ENCODE data around the gene SOWAHC.

The SOWAHC gene

DNA sequence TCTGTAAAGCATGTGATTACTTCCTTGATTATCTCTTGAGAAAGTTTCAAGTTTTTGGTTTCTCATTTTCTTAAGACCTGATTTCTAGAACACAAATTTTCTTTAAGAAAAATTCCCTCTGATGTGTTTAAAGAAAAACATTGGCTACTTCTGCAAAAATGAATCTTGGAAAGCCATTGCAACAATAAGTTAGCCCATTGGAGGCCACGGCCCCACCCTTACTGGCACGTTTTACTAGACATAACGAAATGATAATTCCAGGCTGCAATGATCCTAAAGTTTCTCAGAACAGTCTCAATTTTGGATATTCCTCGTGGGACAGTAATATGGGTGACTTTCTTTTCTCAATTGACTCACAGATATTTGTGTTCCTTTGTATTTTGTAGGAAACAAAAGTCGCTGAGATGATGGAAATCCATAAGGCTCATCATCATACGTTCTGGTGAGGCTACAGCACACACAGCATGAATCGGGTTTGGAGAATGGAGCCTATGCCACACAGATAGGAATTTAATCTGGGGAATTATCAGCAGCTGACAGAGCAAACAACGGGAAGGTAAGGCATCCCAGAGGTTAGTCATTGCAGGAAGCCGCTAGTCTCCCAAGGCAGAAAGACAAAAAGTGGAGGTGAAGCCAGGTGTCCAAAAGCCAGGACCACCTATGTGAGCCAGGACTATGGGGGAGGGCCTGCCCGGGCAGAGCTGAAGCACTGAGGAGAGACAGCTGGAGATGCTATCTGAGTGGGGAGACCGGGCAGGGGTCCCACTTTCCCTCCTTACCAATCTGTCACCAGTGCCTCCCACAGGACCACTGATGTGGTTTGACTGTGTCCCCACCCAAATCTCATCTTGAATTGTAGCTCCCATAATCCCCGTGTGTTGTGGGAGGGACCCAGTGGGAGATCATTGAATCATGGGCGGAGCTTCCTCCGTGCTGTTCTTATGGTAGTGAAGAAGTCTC lies 35.9 kb downstream of the SOWAHC start:
- H3K27ac ChIP-seq (ENCODE audit: low read depth, low read length), result no peak overlapping the region
- peaks cover under 1% of the 10 kb centered on the region for H3K4me1 ChIP-seq (ENCODE audit: insufficient read depth, low read length)
- H3K27me3 ChIP-seq (ENCODE audit: control insufficient read depth in 1 of 2, insufficient read depth in 2 of 2, low read length in 2 of 2), result no peaks in the 10 kb centered on the region
- no peaks in the 10 kb centered on the region for H3K9me3 ChIP-seq (ENCODE audit: low read length)
- H3K9ac ChIP-seq (ENCODE audit: low read length), result no peak overlapping the region
- H3K4me3 ChIP-seq (ENCODE audit: low read depth in 1 of 2, low read length in 2 of 2), result no peak overlapping the region
- no peaks in the 10 kb centered on the region for H3K36me3 ChIP-seq (ENCODE audit: insufficient read depth, low read length)

DNA sequence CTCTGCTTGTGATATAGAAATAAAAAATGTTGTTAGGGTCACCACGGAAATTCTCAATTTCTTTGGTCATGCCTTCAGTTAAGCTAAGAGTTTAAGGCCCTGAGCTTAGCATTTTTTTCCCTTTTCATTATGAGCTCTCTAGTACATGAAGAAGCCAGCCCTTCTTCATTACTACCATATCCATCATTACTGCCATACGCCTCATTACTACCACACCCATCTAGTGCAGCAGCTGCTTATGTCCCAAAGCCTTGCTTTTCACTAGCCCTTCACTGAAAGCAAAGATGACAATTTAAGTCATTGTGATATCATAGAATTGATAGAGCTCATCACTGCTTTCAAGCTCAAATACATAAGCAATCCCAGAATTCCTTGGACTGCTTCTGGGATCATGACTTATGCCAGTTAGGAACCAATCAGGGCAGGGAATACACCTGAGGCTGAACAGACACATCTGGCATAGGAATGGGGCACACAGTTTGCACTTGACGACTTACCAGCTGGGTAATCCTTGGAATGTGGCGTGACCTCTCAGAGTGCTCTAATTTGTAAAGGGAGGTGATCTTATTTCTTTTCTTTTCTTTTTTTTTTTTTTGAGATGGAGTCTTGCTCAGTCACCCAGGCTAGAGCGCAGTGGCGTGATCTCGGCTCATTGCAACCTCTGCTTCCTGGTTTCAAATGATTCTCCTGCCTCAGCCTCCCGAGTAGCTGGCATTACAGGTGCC lies 40.3 kb downstream of the SOWAHC start:
- H3K4me3 ChIP-seq (ENCODE audit: low read depth in 1 of 2, low read length in 2 of 2), result no peak overlapping the region
- H3K4me1 ChIP-seq (ENCODE audit: insufficient read depth, low read length), result no peaks in the 10 kb centered on the region
- no peak overlapping the region for H3K27ac ChIP-seq (ENCODE audit: low read depth, low read length)
- H3K9ac ChIP-seq (ENCODE audit: low read length), result no peak overlapping the region
- no peaks in the 10 kb centered on the region for H3K27me3 ChIP-seq (ENCODE audit: control insufficient read depth in 1 of 2, insufficient read depth in 2 of 2, low read length in 2 of 2)
- H3K36me3 ChIP-seq (ENCODE audit: insufficient read depth, low read length), result no peaks in the 10 kb centered on the region
- no peaks in the 10 kb centered on the region for H3K9me3 ChIP-seq (ENCODE audit: low read length)

DNA sequence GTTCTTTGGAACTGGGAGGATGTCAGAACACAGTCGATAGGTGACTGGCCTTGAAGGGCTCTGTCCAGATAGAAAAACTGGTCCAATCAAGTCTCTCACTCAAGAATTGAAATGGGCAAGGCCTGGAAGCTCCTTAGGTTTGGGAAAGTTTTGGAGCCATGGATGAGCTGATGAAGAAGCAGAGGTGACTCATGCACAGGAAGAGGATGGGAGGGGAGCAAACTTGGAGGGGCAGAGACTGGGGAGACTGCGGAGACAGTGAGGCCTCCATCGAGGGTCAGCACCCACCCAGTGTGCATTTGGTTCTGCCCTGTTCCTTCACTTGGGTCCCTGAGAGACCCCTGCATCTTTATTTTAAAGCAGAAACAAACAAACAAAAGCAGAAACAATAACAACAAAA lies 41.1 kb downstream of the SOWAHC start:
- Histone ChIP-seq H3K4me1 (ENCODE audit: insufficient read depth, low read length) (no peaks in the 10 kb centered on the region), H3K36me3 (ENCODE audit: insufficient read depth, low read length) (no peaks in the 10 kb centered on the region), H3K9me3 (ENCODE audit: low read length) (no peaks in the 10 kb centered on the region), H3K27me3 (ENCODE audit: control insufficient read depth in 1 of 2, insufficient read depth in 2 of 2, low read length in 2 of 2) (no peaks in the 10 kb centered on the region), H3K9ac (ENCODE audit: low read length) (no peak overlapping the region), H3K4me3 (ENCODE audit: low read depth in 1 of 2, low read length in 2 of 2) (no peak overlapping the region), H3K27ac (ENCODE audit: low read depth, low read length) (no peak overlapping the region)

DNA sequence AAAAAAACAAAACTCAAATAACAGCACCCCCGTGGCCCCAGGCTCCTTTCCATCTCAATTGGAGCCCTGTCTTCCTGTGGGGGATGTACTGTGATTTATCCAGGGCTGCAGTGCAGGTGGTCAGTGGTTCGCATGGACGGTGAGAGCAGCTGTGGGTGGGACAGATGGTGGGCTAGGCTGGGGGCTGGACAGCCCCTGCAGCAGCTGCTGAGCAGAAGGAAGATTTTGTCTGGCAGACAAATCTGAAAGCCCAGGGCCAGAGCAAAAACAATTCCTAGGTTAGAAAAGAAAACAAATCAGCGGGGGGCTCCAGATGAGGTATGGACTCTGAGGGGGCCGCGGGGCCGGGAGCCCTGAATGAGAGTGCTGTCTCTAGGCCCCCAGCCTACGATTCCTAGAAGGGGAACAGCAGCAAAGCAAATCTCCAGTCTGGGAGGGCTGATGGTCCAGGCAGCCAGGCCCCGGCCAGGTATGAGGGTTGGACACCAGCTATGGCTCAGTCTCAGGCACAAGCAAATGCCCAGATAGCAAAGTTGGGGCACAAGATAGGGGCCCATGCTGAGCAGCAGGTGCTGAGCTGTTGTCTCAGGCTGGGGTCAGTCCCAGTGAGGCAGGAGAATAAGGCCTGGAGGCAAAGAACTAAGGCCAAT lies 45.4 kb downstream of the SOWAHC start:
- H3K4me3 ChIP-seq (ENCODE audit: low read depth in 1 of 2, low read length in 2 of 2), result no peak overlapping the region

DNA sequence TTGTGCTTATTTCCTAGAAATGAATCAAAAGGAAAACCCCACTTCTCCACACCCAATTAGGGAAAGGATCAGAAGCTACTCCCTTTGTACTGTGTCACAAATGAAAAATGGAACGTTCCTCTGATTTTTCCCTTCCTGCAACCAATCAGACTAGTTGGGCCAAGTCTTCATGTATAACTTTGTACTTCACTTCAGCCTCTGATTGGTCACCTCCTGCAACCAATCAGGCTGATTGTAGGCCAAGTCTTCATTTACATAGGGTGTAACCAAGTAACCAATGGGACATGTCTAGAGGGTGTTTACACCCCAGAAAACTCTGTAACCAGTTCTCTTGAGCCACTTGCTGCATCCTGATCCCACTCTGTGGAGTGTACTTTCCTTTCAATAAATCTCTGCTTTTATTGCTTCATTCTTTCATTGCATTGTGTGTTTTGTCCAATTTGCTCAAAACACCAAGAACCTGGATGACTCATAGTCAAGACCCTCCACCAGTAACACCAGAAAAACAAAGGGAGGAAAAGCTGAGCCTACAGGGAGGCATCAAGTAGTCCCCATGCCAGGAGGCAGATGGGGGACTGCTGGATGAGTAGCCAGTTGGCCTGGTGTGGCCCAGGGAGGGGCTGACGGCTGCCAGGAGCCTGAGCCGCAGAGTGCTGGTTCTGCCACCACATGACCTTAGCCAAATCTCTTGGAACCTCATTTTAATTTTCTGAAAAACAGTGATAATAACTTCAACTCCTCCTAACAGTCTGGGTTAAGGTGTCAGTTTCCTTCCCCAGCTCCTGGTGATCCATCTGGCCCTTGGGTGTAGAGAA lies 46.1 kb downstream of the SOWAHC start:
- H3K36me3 ChIP-seq (ENCODE audit: insufficient read depth, low read length), result no peaks in the 10 kb centered on the region
- no peaks in the 10 kb centered on the region for H3K9me3 ChIP-seq (ENCODE audit: low read length)
- H3K27ac ChIP-seq (ENCODE audit: low read depth, low read length), result no peak overlapping the region
- no peak overlapping the region for H3K9ac ChIP-seq (ENCODE audit: low read length)
- H3K4me1 ChIP-seq (ENCODE audit: insufficient read depth, low read length), result peaks cover 10% of the 10 kb centered on the region
- H3K4me3 ChIP-seq (ENCODE audit: low read depth in 1 of 2, low read length in 2 of 2), result no peak overlapping the region
- no peaks in the 10 kb centered on the region for H3K27me3 ChIP-seq (ENCODE audit: control insufficient read depth in 1 of 2, insufficient read depth in 2 of 2, low read length in 2 of 2)

More for the DNA sequence above, 45.4 kb downstream of the SOWAHC start:
- no peaks in the 10 kb centered on the region for H3K36me3 ChIP-seq (ENCODE audit: insufficient read depth, low read length)
- no peak overlapping the region for H3K9ac ChIP-seq (ENCODE audit: low read length)
- no peak overlapping the region for H3K27ac ChIP-seq (ENCODE audit: low read depth, low read length)
- H3K27me3 ChIP-seq (ENCODE audit: control insufficient read depth in 1 of 2, insufficient read depth in 2 of 2, low read length in 2 of 2), result no peaks in the 10 kb centered on the region
- peaks cover 10% of the 10 kb centered on the region for H3K4me1 ChIP-seq (ENCODE audit: insufficient read depth, low read length)
- H3K9me3 ChIP-seq (ENCODE audit: low read length), result no peaks in the 10 kb centered on the region

- Histone ChIP-seq H3K9me3 (ENCODE audit: low read length) (no peaks in the 10 kb centered on the region), H3K9ac (ENCODE audit: low read length) (no peak overlapping the region), H3K27ac (ENCODE audit: low read depth, low read length) (no peak overlapping the region), H3K27me3 (ENCODE audit: control insufficient read depth in 1 of 2, insufficient read depth in 2 of 2, low read length in 2 of 2) (no peaks in the 10 kb centered on the region), H3K36me3 (ENCODE audit: insufficient read depth, low read length) (no peaks in the 10 kb centered on the region), H3K4me1 (ENCODE audit: insufficient read depth, low read length) (peaks cover 10% of the 10 kb centered on the region), H3K4me3 (ENCODE audit: low read depth in 1 of 2, low read length in 2 of 2) (no peak overlapping the region)
These were observed 48.7 kb downstream of the SOWAHC start for GRCh38 chr2:109662889-109663288.

GRCh38 chr2:109663721-109664120 lies 49.6 kb downstream of the SOWAHC start:
- Histone ChIP-seq H3K9me3 (ENCODE audit: low read length) (no peaks in the 10 kb centered on the region), H3K4me1 (ENCODE audit: insufficient read depth, low read length) (peaks cover 10% of the 10 kb centered on the region), H3K36me3 (ENCODE audit: insufficient read depth, low read length) (no peaks in the 10 kb centered on the region), H3K27ac (ENCODE audit: low read depth, low read length) (no peak overlapping the region), H3K27me3 (ENCODE audit: control insufficient read depth in 1 of 2, insufficient read depth in 2 of 2, low read length in 2 of 2) (no peaks in the 10 kb centered on the region), H3K9ac (ENCODE audit: low read length) (no peak overlapping the region), H3K4me3 (ENCODE audit: low read depth in 1 of 2, low read length in 2 of 2) (no peak overlapping the region)

DNA sequence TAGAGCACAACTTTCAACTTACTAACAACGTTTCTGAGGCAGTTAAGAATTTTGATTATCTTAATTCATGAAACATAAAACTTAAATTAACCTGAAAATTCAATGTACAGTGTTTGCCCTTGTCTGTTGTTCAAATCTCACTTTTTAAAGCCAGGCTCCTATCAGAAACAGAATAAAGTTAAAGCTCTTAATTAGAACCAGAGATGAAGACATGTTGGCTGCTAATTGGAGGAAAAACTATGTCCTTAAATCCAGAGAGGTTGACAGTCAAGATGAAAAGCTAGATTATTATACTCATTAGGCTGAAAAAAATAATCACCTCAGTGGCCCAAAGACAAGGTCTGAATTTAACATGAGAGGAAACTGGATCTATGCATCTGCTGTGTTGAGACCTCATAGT lies 52.3 kb downstream of the SOWAHC start:
- no peaks in the 10 kb centered on the region for H3K9me3 ChIP-seq (ENCODE audit: low read length)
- H3K27me3 ChIP-seq (ENCODE audit: control insufficient read depth in 1 of 2, insufficient read depth in 2 of 2, low read length in 2 of 2), result no peaks in the 10 kb centered on the region
- no peak overlapping the region for H3K9ac ChIP-seq (ENCODE audit: low read length)
- H3K4me1 ChIP-seq (ENCODE audit: insufficient read depth, low read length), result peaks cover 10% of the 10 kb centered on the region
- no peaks in the 10 kb centered on the region for H3K36me3 ChIP-seq (ENCODE audit: insufficient read depth, low read length)
- no peak overlapping the region for H3K4me3 ChIP-seq (ENCODE audit: low read depth in 1 of 2, low read length in 2 of 2)
- no peak overlapping the region for H3K27ac ChIP-seq (ENCODE audit: low read depth, low read length)

Measured in muscle layer of colon (tissue), 2 donors.